ENCODE measurements around the gene SH2D3A.

SH2D3A gene

GRCh38 chr19:6729573-6730152, 37.6 kb downstream of the SH2D3A start:
- Histone ChIP-seq H3K4me2 (ENCODE audit: low read length) (no peak overlapping the region), H3K36me3 (ENCODE audit: insufficient read depth, low read length) (no peaks in the 10 kb centered on the region; the same call in 1 of the 2 replicates), H3K79me2 (ENCODE audit: insufficient read depth, low read length) (no peaks in the 10 kb centered on the region), H3K27ac (ENCODE audit: low read depth, low read length, poor library complexity, severe bottlenecking) (no peak overlapping the region), H3K4me3 (ENCODE audit: low read depth, low read length, poor library complexity, severe bottlenecking) (no peak overlapping the region), H2AFZ (ENCODE audit: low read length) (no peak overlapping the region), H4K20me1 (ENCODE audit: insufficient read depth, low read length) (no peaks in the 10 kb centered on the region), H3F3A (ENCODE audit: insufficient read depth, low read length) (no peaks in the 10 kb centered on the region), H3K4me1 (ENCODE audit: insufficient read depth, low read length, severe bottlenecking) (peaks cover 15% of the 10 kb centered on the region), H3K9ac (ENCODE audit: low read length) (no peak overlapping the region), H3K27me3 (ENCODE audit: insufficient read depth, low read length) (no peaks in the 10 kb centered on the region; the same call in 1 of the 2 replicates), H3K9me2 (ENCODE audit: low read depth, low read length) (no peaks in the 10 kb centered on the region), H3K9me3 (ENCODE audit: low read length) (no peaks in the 10 kb centered on the region)
- no peak for TF ChIP-seq EZH2 (IDR thresholded peaks at IDR 0.05; ENCODE audit: borderline replicate concordance, low read length)
- TF ChIP-seq CTCF (IDR thresholded peaks at IDR 0.05; ENCODE audit: low read length): no peak

- H3K79me2 ChIP-seq (ENCODE audit: insufficient read depth, low read length): no peaks in the 10 kb centered on the region
- H3K4me1 ChIP-seq (ENCODE audit: insufficient read depth, low read length, severe bottlenecking): peaks cover 15% of the 10 kb centered on the region
- H3K4me2 ChIP-seq (ENCODE audit: low read length): no peak overlapping the region
Observed at GRCh38 chr19:6728346-6728745, 38.9 kb downstream of the SH2D3A start.

GRCh38 chr19:6725513-6726231, 41.6 kb downstream of the SH2D3A start:
- no peaks in the 10 kb centered on the region; the same call in 1 of the 2 replicates for H3K36me3 ChIP-seq (ENCODE audit: insufficient read depth, low read length)
- peaks cover 35% of the 10 kb centered on the region for H3K4me1 ChIP-seq (ENCODE audit: insufficient read depth, low read length, severe bottlenecking)
- no peaks in the 10 kb centered on the region for H4K20me1 ChIP-seq (ENCODE audit: insufficient read depth, low read length)
- no peak overlapping the region for H2AFZ ChIP-seq (ENCODE audit: low read length)
- no peak overlapping the region for H3K4me2 ChIP-seq (ENCODE audit: low read length)
- H3K9me3 ChIP-seq (ENCODE audit: low read length): no peaks in the 10 kb centered on the region
- H3K4me3 ChIP-seq (ENCODE audit: low read depth, low read length, poor library complexity, severe bottlenecking): no peak overlapping the region
- no peaks in the 10 kb centered on the region for H3K79me2 ChIP-seq (ENCODE audit: insufficient read depth, low read length)
- TF ChIP-seq CTCF (IDR thresholded peaks at IDR 0.05; ENCODE audit: low read length) (no peak), EZH2 (IDR thresholded peaks at IDR 0.05; ENCODE audit: borderline replicate concordance, low read length) (no peak)
- no peaks in the 10 kb centered on the region for H3K9me2 ChIP-seq (ENCODE audit: low read depth, low read length)
- H3F3A ChIP-seq (ENCODE audit: insufficient read depth, low read length): no peaks in the 10 kb centered on the region
- H3K27ac ChIP-seq (ENCODE audit: low read depth, low read length, poor library complexity, severe bottlenecking): no peak overlapping the region
- no peaks in the 10 kb centered on the region; the same call in 1 of the 2 replicates for H3K27me3 ChIP-seq (ENCODE audit: insufficient read depth, low read length)
- no peak overlapping the region for H3K9ac ChIP-seq (ENCODE audit: low read length)

More at GRCh38 chr19:6728346-6728745, 38.9 kb downstream of the SH2D3A start:
- Histone ChIP-seq H3K27me3 (ENCODE audit: insufficient read depth, low read length) (no peaks in the 10 kb centered on the region; the same call in 1 of the 2 replicates), H3F3A (ENCODE audit: insufficient read depth, low read length) (no peaks in the 10 kb centered on the region), H3K9ac (ENCODE audit: low read length) (no peak overlapping the region), H3K36me3 (ENCODE audit: insufficient read depth, low read length) (no peaks in the 10 kb centered on the region; the same call in 1 of the 2 replicates), H3K9me2 (ENCODE audit: low read depth, low read length) (no peaks in the 10 kb centered on the region), H2AFZ (ENCODE audit: low read length) (no peak overlapping the region), H4K20me1 (ENCODE audit: insufficient read depth, low read length) (no peaks in the 10 kb centered on the region), H3K4me3 (ENCODE audit: low read depth, low read length, poor library complexity, severe bottlenecking) (no peak overlapping the region), H3K9me3 (ENCODE audit: low read length) (no peaks in the 10 kb centered on the region), H3K27ac (ENCODE audit: low read depth, low read length, poor library complexity, severe bottlenecking) (no peak overlapping the region)
- TF ChIP-seq CTCF (IDR thresholded peaks at IDR 0.05; ENCODE audit: low read length) (no peak), EZH2 (IDR thresholded peaks at IDR 0.05; ENCODE audit: borderline replicate concordance, low read length) (no peak)
